HG03064 (cell line): ENCODE data around the gene SLC9A9.
"Not testable (repeated sequence)": the region's sequence is repeated elsewhere in the genome, so short reads cannot be mapped to it uniquely, and the experiment has no call there.

ENCODE experiments used
- ATAC-seq: cut with Tn5 transposase; IDR thresholded peaks from one replicate; pipeline ENCODE4 v1.9.1; 2021; ENCODE audit warnings: low read depth; ENCODE audit not compliant: unreplicated experiment

Gene SLC9A9

DNA sequence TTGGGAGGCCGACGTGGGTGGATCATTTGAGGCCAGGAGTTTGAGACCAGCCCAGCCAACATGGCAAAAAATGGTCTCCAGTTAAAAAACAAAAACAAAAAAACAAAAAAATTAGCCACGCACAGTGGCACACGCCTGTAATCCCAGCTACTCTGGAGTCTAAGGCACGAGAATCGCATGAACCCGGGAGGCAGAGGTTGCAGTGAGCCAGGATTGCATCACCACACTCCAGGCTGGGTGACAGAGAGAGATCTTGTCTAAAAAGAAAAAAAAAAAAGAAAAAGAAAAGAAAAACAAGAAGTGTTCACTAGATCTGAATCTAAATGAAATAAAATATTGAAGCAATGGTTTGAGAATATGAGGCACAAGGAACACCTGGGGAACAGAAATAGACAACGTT is 36.7 kb downstream of the SLC9A9 start:
- ATAC-seq: no peak

- no peak for ATAC-seq
Observed at GRCh38 chr3:143810953-143811265, 37.4 kb downstream of the SLC9A9 start.

DNA sequence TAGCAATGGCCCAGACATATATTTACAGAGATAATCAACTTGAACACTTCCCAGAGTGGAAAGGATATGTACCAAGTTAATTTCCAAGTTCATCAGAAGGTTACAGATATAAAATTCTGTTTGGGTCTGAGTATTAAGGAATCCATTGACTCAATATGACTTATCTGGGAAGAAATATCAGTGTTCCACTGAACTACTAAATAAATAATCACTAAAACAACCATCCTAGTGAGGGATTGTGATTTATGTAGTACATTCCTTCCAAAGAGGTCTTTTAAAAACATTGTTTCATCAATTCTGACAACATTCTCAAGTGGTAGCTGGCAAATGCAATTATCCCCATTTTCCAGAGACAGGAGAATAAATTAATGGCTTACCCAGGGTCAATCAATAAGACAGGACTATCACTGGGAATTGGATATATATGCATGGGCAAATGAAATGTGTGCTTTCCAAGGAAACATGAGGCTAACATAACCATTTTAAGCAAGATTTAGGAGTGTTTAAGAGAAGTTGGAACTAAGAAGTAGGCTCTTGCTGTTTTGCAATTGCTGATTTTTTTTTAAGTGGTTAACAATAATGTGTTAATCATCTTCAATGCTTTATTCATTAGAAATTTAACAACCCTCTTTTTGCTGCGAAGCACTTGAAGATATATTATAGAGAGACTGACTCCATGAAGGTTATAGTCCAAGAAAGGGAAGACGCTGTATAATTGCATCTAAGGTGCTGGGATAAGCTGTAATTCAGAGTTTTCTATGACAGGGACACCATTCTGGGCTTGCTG is 37.9 kb downstream of the SLC9A9 start:
- no peak for ATAC-seq

DNA sequence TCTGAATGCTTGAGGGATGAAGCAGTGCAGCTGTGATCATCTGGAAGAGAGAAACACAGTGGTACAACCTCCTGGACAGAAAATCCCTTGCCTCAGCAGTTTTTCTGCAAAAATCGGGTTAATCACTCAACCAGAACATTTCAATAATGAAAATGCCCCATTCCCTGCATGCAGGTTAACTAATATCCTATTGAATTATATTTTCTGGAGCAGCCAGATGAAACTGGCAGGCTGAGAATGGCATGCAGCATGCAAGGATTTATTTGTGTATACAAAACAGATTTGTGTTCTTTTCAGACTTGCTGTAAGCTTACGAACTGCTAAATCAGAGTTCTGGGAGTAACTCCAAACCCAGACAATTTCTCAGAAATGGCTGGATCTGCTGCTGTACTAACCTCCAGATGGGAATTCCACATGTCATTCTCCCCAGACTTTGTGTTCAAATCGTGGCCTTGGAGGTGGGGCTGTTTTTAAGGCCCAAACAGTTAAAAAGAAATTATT is 39.1 kb downstream of the SLC9A9 start:
- no peak for ATAC-seq

- ATAC-seq: no peak
Observed at GRCh38 chr3:143808030-143808429, 40.2 kb downstream of the SLC9A9 start.

GRCh38 chr3:143806038-143806437 is 42.2 kb downstream of the SLC9A9 start:
- no peak for ATAC-seq

DNA sequence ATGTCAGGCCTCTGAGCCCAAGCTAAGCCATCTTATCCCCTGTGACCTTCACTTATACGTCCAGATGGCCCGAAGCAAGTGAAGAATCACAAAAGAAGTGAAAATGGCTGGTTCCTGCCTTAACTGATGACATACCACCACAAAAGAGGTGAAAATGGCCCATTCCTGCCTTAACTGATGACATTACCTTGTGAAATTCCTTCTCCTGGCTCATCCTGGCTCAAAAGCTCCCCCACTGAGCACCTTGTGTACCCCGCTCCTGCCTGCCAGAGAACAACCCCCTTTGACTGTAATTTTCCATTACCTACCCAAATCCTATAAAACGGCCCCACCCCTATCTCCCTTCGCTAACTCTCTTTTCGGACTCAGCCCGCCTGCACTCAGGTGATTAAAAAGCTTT is 42.8 kb downstream of the SLC9A9 start:
- ATAC-seq: not testable (repeated sequence)

DNA sequence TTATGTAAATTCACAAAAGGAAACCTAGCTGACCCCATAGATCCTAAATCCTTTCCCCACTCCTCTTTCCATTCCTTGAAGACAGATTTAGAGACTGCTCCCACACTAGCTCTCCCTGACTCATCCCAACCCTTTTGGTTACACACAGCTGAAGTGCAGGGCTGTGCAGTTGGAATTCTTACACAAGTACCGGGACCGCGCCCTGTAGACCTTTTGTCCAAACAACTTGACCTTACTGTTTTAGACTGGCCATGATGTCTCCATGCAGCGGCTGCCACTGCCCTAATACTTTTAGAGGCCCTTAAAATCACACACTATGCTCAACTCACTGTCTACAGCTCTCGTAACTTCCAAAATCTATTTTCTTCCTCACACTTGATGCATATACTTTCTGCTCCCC is 47.2 kb downstream of the SLC9A9 start:
- ATAC-seq: not testable (repeated sequence)

- ATAC-seq: not testable (repeated sequence)
Observed at GRCh38 chr3:143798151-143798550, 50.1 kb downstream of the SLC9A9 start.

DNA sequence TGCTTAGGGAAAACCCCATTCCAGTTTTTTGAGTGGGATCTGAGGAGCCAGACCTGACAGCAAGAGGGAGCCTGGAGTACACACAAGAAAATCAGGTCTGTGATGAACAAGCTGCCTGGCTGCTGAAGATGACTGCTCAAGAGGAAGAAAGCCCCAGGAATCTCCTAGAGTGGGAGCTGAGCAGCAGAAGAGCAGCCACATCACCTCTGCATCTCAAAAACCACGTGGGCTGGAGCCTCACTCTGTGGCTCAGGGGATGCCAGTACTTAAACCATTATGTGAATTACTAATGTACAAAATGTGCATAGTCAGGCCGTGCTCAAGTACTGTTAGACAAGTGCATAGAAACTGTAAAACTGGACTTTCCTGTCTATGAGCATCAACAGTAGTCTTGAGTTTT is 52.4 kb downstream of the SLC9A9 start:
- ATAC-seq: no peak

- no peak for ATAC-seq
Observed at GRCh38 chr3:143794793-143795462, 53.3 kb downstream of the SLC9A9 start.

- no peak for ATAC-seq
Observed at GRCh38 chr3:143793971-143794370, 54.3 kb downstream of the SLC9A9 start.

- ATAC-seq: no peak
Observed at GRCh38 chr3:143791386-143791785, 56.9 kb downstream of the SLC9A9 start.

DNA sequence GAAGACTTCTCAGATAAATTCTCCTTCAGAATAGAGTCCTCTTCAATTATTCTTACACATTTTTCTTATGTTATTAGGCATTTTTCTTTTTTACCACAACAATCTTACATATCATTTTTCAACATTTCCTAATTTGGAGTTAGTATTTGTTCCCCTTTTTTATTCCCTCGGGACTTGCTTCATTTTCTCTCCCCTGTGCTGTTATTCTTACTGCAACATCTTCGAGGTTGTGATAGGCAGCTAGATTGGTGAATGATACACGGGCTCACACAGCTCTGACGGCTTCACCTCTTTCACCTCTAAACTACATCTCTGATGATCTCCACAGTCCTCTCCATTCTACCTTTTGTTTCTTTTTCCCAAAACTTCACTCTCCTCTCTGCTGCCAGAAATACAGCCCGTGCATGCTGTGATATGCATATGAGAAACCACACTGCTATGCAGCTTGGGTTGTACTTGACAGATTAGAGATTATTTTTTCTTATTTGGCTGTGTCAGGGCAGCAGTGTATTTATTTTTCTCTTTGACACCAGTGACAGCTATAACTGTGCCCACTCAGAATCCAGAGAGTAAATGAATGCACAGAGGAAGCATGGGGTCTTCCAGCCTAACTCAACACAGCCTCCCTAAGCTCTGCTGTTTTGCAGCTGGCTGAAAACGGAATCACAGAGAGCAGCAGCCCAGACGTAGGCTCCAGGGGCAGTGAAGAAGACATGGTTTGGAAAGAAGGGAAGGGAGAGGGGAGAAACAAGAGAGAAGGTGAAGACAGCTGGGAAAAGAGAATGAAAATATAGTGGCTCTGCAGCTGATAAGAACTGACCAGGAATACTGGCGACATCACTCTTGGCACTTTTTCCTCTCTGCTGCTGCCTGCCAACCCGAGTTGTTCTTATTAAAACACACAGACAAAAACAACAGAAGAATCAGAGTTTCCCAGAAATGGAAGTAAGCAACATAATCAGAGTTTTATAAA is 61.8 kb downstream of the SLC9A9 start:
- ATAC-seq: no peak

DNA sequence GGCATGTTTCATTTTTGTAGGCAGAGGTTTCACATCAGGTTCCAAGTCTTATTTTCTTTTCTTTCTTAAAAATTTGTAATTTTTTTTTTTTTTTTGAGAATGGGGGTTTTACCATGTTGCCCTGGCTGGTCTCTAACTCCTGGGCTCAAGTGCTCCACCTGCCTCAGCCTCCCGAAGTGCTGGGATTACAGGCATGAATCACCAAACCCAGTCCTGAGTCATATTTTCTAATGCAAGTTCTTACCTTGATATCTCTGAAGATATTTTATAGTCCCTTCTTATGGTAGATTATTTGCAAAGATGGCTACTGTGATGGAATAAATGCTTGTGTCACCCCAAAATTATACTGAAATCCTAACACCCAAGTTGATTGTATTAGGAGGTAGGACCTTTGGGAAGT is 63.8 kb downstream of the SLC9A9 start:
- no peak for ATAC-seq

DNA sequence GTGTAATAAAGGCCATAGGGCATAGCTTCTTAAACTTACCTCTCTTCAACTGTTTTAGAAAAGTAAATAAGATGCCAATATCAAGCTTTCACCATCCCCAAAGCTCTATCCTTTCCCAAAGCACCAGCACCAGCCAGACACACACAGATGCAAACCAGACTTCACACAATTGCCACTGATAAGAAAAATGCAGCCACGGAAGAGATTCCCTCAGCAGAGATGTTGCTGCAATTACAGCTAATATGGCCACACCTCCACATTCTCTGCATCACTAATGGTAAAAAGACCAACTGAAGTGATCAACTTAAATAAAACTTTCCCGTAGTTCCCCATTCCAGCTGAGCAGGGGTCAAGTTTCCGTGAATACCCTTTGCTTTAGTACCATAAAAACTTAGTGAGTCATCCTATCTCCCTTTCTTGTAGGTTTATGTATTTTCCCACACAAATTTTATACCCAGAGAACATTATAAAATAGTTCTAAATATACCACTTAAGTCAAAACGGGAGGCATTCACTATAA is 64.4 kb downstream of the SLC9A9 start:
- ATAC-seq: no peak

GRCh38 chr3:143775459-143775858 is 72.8 kb downstream of the SLC9A9 start:
- ATAC-seq: peak; percentile 81

GRCh38 chr3:143771939-143772338 is 76.3 kb downstream of the SLC9A9 start:
- ATAC-seq: no peak

DNA sequence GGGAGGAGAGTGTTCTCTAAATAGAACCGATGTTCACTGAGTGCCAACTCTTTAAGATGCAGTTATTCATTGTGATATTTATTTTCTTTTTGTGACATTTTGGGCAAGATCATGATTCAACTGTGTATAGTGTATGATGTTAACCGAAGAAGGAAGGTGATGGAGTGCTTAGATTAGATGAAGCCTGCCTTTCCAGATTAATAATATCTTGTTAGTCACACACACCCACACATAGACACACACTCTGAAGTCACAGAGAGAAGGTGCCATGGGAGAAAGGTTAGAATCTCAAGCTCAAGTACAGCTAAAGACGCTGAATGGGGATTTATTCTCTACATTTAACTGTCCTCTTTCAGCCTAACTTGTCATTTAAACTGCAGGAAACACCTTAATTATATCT is 77.0 kb downstream of the SLC9A9 start:
- ATAC-seq: no peak

DNA sequence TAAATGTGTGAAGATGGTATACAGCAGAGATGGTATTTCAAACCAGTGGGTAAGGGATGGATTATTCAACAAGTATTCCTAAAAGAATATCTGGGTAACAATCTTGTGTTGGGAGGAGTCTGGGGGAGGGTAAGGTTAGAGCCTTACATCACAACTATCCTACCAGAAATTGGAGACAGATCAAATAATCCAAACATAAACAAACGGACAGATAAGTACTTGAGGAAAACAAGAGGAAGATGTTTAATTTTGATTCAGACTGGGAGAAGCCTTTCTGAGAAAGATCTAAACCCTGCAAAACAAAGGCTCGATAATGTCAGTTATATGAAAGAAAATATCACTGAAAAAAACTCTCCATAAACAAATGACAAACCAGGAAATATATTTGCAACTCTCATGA is 77.9 kb downstream of the SLC9A9 start:
- ATAC-seq: no peak

GRCh38 chr3:143769616-143770015 is 78.7 kb downstream of the SLC9A9 start:
- no peak for ATAC-seq
